K562 (cell line): ENCODE data around the gene HOXD4.

Experiments used
- MTA2 ChIP-seq: fragments of 450-650 bp; IDR thresholded peaks from 2 replicates; pipeline ENCODE4 v1.6.1; 2016; ENCODE audit warnings: low read depth
- POLR2A ChIP-seq: fragments of 450-650 bp; conservative IDR thresholded peaks from 2 replicates; pipeline ENCODE4 v1.6.1; 2016
- POLR2AphosphoS5 ChIP-seq: IDR thresholded peaks from 2 replicates; pipeline ENCODE4 v1.6.1; 2011; ENCODE audit warnings: mild to moderate bottlenecking, low read depth, low read length, moderate library complexity; ENCODE audit not compliant: control insufficient read depth, insufficient read depth
- RBM15 ChIP-seq: fragments of 200-400 bp; formaldehyde crosslinking; IDR thresholded peaks from 2 replicates; pipeline ENCODE4 v1.6.1; 2018; ENCODE audit warnings: mild to moderate bottlenecking, low read length, moderate library complexity; ENCODE audit not compliant: insufficient read depth
- SIN3A ChIP-seq, 2 experiments: fragments of 150-350 bp in 1 of 2; IDR thresholded peaks; 2 replicates each; pipeline ENCODE4 v1.6.1; 2011 to 2016; ENCODE audit warnings: borderline replicate concordance in 2 of 2, low read depth in 2 of 2, low read length in 2 of 2, mild to moderate bottlenecking in 2 of 2, moderate library complexity in 2 of 2; ENCODE audit not compliant: control insufficient read depth in 1 of 2
- ZC3H11A ChIP-seq: IDR thresholded peaks from 2 replicates; pipeline ENCODE4 v1.6.1; 2012; ENCODE audit warnings: low read depth, low read length, improper control_type of control experiment
- ZFP30 ChIP-seq: fragments of 250-450 bp; sonication (Bioruptor Pico); IDR thresholded peaks from 2 replicates; pipeline ENCODE4 v1.8.0; 2022; ENCODE audit warnings: moderate library complexity, mild to moderate bottlenecking, inconsistent platforms, borderline replicate concordance
- TF ChIP-seq, protein P1 (sequence below): conservative IDR thresholded peaks from 2 replicates; pipeline ENCODE4 v1.6.1; 2011; ENCODE audit warnings: low read depth, mild to moderate bottlenecking, low read length; ENCODE audit not compliant: control insufficient read depth
- TF ChIP-seq, protein P2 (sequence below): sonication (generic); formaldehyde crosslinking; IDR thresholded peaks from 2 replicates; pipeline ENCODE4 v1.5.0; 2020; ENCODE audit warnings: missing genetic modification reagents

DNA sequence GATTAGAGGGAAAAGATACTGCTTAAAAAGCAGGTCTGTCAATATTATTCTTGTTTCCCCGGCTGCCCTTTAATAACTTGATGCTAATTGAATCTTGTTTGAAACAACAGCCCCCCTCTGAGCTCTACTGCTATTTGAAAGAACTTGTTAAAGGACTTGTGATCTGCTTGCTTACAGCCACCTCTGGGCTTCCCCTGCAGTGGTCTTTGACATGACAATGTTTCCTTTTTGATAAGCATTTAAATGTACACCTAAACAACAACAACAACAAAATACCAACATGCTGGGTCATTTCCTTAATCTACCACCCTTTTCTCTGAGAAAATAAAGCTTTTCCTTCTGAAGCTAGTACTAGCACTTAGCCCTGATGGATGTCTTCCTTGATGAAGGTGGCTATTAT, 41.0 kb downstream of the HOXD4 start:
- no peak for TF ChIP-seq POLR2A
- TF ChIP-seq, protein P1, sequence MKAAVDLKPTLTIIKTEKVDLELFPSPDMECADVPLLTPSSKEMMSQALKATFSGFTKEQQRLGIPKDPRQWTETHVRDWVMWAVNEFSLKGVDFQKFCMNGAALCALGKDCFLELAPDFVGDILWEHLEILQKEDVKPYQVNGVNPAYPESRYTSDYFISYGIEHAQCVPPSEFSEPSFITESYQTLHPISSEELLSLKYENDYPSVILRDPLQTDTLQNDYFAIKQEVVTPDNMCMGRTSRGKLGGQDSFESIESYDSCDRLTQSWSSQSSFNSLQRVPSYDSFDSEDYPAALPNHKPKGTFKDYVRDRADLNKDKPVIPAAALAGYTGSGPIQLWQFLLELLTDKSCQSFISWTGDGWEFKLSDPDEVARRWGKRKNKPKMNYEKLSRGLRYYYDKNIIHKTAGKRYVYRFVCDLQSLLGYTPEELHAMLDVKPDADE, result no peak
- TF ChIP-seq SIN3A (IDR thresholded peaks at IDR 0.05; ENCODE audit: borderline replicate concordance in 2 of 2, control insufficient read depth in 1 of 2, low read depth in 2 of 2, low read length in 2 of 2), result no peak
- no peak for TF ChIP-seq ZFP30 (CRISPR knock-in tag)
- TF ChIP-seq ZC3H11A, result no peak
- no peak for TF ChIP-seq MTA2
- TF ChIP-seq RBM15, result no peak
- TF ChIP-seq, protein P2, sequence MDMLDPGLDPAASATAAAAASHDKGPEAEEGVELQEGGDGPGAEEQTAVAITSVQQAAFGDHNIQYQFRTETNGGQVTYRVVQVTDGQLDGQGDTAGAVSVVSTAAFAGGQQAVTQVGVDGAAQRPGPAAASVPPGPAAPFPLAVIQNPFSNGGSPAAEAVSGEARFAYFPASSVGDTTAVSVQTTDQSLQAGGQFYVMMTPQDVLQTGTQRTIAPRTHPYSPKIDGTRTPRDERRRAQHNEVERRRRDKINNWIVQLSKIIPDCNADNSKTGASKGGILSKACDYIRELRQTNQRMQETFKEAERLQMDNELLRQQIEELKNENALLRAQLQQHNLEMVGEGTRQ, result no peak
- no peak for TF ChIP-seq POLR2AphosphoS5
